ENCODE results near the gene OR10D3.

OR10D3 gene

DNA sequence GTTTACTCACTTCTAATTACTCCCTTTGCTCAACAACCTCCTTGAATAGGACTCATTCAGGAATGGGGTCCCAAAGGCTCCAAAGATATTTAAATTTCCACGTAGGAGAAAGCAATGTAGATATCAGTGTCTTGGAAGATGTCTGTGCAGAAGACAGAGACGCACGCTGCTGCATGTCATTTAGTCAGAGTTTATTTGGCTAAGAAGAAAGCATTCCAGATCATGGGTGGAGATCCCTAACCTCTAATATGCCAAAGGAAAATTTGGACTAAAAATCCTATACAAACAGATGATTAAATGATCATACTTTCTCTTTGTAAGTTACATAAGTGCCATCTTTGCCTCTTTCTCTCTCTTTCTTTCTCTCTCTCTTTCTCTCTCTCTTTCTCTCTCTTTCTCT is at the start of gene OR10D3:
Gene OR10D3 (plus strand): TSS at position 278 of the 400 bp plus-strand sequence. CDS start 1,925 bp downstream, outside the sequence.
- TF ChIP-seq CTCF (IDR thresholded peaks at IDR 0.05; ENCODE audit: low read depth, low read length): no peak
- no peak within 1 kb of the TSS for H3K4me3 ChIP-seq (ENCODE audit: low read depth, low read length)

GRCh38 chr11:124143034-124143433 is 40.1 kb upstream of the OR10D3 start:
- no peak for TF ChIP-seq CTCF (IDR thresholded peaks at IDR 0.05; ENCODE audit: low read depth, low read length)
- no peak overlapping the region for H3K4me3 ChIP-seq (ENCODE audit: low read depth, low read length)

- no peak overlapping the region for H3K4me3 ChIP-seq (ENCODE audit: low read depth, low read length)
- no peak for TF ChIP-seq CTCF (IDR thresholded peaks at IDR 0.05; ENCODE audit: low read depth, low read length)
Observed at GRCh38 chr11:124147951-124148350, 35.2 kb upstream of the OR10D3 start.

GRCh38 chr11:124150684-124151083 is 32.5 kb upstream of the OR10D3 start:
- TF ChIP-seq CTCF (IDR thresholded peaks at IDR 0.05; ENCODE audit: low read depth, low read length): no peak
- H3K4me3 ChIP-seq (ENCODE audit: low read depth, low read length): no peak overlapping the region

- H3K4me3 ChIP-seq (ENCODE audit: low read depth, low read length): no peak overlapping the region
- no peak for TF ChIP-seq CTCF (IDR thresholded peaks at IDR 0.05; ENCODE audit: low read depth, low read length)
Observed at GRCh38 chr11:124152770-124153407, 30.3 kb upstream of the OR10D3 start.

DNA sequence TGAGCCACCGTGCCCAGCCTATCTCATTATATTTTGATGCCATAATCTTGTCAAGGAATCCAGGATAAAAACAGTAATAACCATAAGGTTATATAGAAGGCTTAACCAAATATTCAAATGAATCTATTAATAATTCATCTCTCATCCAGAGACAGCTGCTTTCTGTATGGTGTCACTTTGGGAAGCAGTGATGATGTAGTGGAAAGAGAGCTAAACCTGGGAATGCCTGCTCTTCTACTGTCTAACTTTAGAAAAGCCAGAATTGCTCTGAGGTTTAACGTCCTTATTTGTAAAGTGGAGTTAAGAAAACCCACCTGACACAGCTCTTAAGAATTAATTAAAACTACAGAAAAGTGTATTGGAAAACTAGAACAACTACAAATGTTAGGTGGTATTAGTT is 29.3 kb upstream of the OR10D3 start:
- no peak overlapping the region for H3K4me3 ChIP-seq (ENCODE audit: low read depth, low read length)
- no peak for TF ChIP-seq CTCF (IDR thresholded peaks at IDR 0.05; ENCODE audit: low read depth, low read length)

DNA sequence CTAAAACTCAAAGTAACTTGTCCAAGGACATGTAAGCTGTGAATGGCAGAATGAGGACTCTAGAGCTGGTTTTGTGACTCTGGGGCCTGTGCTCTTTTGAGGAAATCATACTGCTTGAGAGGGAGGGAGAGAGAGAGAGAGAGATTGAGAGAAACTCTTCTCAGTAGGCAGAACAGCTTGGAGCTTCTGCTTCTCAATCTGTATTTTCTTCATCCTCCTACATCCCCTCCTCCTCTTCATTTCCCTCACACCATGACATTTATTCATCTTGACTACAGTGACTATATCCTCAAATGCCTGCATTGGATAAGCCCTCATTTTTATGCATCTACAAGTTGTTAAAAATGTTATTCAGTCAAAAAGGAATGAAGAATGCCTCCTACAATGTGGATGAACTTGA is 23.7 kb upstream of the OR10D3 start:
- no peak for TF ChIP-seq CTCF (IDR thresholded peaks at IDR 0.05; ENCODE audit: low read depth, low read length)
- H3K4me3 ChIP-seq (ENCODE audit: low read depth, low read length): no peak overlapping the region
